Retinal pigment epithelial cell (primary cell): ENCODE data around the gene DAB2IP.

Source experiments
- DNase-seq: peaks from one replicate; pipeline ENCODE4 v3.0.0-alpha.2; 2010; ENCODE audit warnings: low read depth
- H3K4me3 ChIP-seq: 2 replicates; pipeline ENCODE4 v1.5.1; 2011; ENCODE audit warnings: mild to moderate bottlenecking, low read length, control low read depth, moderate library complexity
- CTCF ChIP-seq: conservative IDR thresholded peaks from 2 replicates; pipeline ENCODE4 v1.5.1; 2011; ENCODE audit warnings: low read depth, low read length, control low read depth, inconsistent platforms

The DAB2IP gene

GRCh38 chr9:121776001-121776738, 124.7 kb downstream of the DAB2IP start:
- no peak for DNase-seq
- H3K4me3 ChIP-seq = no peak overlapping the region
- no peak for TF ChIP-seq CTCF

- no peak overlapping the region for H3K4me3 ChIP-seq
- no peak for TF ChIP-seq CTCF
- DNase-seq = no peak
Observed at GRCh38 chr9:121776739-121777637, 125.6 kb downstream of the DAB2IP start.

GRCh38 chr9:121778252-121779225, 127.1 kb downstream of the DAB2IP start:
- DNase-seq = no peak
- no peak for TF ChIP-seq CTCF
- no peak overlapping the region for H3K4me3 ChIP-seq

- H3K4me3 ChIP-seq = no peak overlapping the region
- DNase-seq = no peak
- TF ChIP-seq CTCF = no peak
Observed at GRCh38 chr9:121779381-121780117, 128.1 kb downstream of the DAB2IP start.

GRCh38 chr9:121780177-121781040, 129.0 kb downstream of the DAB2IP start:
- no peak overlapping the region for H3K4me3 ChIP-seq
- no peak for TF ChIP-seq CTCF
- DNase-seq = no peak
